Measurements from ENCODE around the gene PRDM2.
"Not testable (repeated sequence)": the region's sequence is repeated elsewhere in the genome, so short reads cannot be mapped to it uniquely, and the experiment has no call there.

The PRDM2 gene

DNA sequence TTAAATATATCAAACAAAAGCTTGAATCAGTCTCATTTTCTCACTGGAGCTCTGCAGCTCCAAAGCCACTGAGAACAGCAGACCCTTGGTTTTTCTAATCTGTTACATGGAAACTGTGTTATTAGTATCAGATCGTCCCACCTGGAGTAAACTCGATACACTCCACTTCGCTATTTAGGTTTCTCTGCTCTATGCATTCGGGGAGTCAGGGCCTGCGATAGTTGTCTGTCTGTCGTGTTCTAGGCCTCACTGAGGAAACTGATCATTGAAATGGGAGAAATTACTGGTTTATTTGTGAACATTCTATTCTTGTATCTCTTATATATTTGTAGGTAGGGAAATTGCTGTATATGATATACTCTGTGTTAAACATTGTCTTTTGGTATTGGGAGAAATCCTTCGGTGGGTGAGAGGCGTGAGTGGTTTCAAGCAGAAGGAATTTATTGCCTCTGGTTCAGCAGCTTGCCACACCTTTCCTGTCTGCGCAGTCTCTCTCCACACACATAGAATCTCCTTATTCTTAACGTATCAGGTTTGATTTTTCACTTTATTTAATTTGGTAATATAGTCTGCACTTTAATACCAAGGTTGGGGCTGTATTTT lies 8.5 kb downstream of the PRDM2 start:
- Mint-ChIP-seq H3K4me1 (peaks cover 21% of the 10 kb centered on the region), H3K36me3 (no peaks in the 10 kb centered on the region), H3K4me3 (no peak overlapping the region), H3K9me3 (no peaks in the 10 kb centered on the region), H3K27ac (no peak overlapping the region)
- DNase-seq (ENCODE audit: low spot score in 2 of 2) (no peak), ATAC-seq (no peak)

DNA sequence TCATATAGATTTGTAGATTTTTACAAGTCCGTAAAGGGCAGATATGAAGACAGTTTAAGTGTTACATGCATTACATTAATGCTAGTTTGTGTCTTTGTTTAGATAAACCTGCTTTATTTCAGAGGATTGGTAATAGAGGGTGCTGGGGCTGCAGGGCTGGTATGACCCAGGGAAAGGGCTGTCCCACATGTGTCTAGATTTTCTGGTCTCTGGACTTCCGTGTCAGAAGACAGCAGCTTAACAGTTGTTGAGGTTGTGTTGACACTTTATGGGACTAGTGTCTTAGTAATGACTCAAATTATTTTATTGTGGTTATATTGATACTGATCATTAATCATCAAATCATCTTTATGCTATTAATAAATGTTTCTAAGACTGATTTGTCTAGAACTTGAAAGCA lies 10.1 kb downstream of the PRDM2 start:
- H3K4me1 Mint-ChIP-seq = peaks cover 25% of the 10 kb centered on the region
- H3K36me3 Mint-ChIP-seq = no peaks in the 10 kb centered on the region
- DNase-seq (ENCODE audit: low spot score in 2 of 2) = no peak
- H3K27ac Mint-ChIP-seq = no peak overlapping the region
- H3K4me3 Mint-ChIP-seq = no peak overlapping the region
- ATAC-seq = no peak
- no peaks in the 10 kb centered on the region for H3K9me3 Mint-ChIP-seq

DNA sequence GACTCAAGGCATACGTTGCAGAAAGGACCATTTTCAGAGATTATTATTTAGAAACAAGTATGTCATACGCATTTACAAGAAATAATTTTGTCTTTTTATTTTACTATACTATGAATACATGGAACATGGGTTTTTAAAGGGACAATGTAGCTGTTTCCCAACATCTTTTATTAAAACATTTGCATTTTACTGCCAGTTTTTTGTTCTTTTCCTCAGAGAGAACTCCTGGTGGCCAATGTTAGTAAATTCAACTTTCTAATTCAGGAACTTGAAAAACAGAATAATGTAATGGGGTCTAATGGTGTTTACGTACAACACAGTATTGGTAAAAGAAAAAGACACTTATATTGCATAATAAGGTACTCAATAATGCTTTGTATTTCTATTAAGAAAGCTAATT lies 14.9 kb downstream of the PRDM2 start:
- no peak overlapping the region for H3K4me3 Mint-ChIP-seq
- H3K4me1 Mint-ChIP-seq = peaks cover 20% of the 10 kb centered on the region
- peaks cover 7% of the 10 kb centered on the region for H3K36me3 Mint-ChIP-seq
- ATAC-seq (no peak), DNase-seq (ENCODE audit: low spot score in 2 of 2) (no peak)
- no peak overlapping the region for H3K27ac Mint-ChIP-seq
- no peaks in the 10 kb centered on the region for H3K9me3 Mint-ChIP-seq

DNA sequence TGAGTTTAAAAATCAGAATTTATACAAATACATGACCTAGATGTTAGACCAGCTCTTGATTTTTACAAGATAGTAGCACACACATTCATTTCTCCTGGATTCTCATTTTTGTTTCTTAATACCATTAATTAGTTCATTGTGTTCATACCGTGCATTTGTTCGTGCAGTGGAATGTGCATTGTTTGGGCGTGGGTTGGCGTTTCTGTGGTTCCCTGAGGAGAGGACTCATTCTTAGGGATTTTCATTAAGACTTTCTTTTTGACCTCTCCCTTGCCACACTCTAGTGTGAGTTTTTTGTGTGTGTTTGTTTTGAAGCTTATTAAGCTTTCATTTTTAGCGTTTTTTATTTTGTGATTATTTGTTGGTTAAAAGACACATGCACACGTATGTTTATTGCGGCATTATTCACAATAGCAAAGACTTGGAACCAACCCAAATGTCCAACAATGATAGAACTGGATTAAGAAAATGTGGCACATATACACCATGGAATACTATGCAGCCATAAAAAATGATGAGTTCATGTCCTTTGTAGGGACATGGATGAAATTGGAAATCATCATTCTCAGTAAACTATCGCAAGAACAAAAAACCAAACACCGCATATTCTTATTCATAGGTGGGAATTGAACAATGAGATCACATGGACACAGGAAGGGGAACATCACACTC lies 15.8 kb downstream of the PRDM2 start:
- H3K36me3 Mint-ChIP-seq = not testable (repeated sequence)

DNA sequence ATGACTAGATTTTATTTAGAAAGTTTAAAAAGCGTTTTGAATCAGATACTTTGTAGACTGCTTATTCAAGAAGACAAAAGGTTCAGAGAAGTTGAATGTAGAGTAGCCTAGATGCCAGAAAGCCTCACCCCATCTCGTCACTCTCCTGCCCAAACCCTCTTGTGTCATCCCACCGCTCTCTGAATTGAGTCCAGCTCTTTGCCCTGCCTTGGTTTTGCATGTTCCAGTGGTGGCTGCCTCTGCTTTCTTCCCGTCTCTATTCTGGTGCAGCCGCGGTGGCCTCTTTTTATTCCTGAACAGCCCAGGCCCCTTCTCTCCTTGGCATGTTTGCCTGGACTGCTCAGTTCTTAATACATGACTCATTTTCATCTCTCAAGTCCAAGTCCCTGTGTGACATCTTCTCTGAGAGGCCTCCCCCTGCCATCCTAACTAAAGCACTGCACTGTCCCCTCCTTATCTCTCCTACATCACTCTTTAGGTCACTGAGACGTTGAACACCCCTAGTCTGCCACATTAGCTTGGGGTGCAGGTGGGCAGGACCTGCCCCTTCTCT lies 22.9 kb downstream of the PRDM2 start:
- H3K4me1 Mint-ChIP-seq = peaks cover 40% of the 10 kb centered on the region
- DNase-seq (ENCODE audit: low spot score in 2 of 2) (no peak), ATAC-seq (no peak)
- no peaks in the 10 kb centered on the region for H3K9me3 Mint-ChIP-seq
- H3K27ac Mint-ChIP-seq = peak overlapping the region; percentile 30
- H3K36me3 Mint-ChIP-seq = peaks cover 4% of the 10 kb centered on the region
- H3K4me3 Mint-ChIP-seq = no peak overlapping the region

More for the DNA sequence above, 15.8 kb downstream of the PRDM2 start:
- not testable (repeated sequence) for DNase-seq (ENCODE audit: low spot score in 2 of 2); H3K9me3 Mint-ChIP-seq; H3K27ac Mint-ChIP-seq; ATAC-seq; H3K4me3 Mint-ChIP-seq
- H3K4me1 Mint-ChIP-seq = peaks cover 27% of the 10 kb centered on the region

DNA sequence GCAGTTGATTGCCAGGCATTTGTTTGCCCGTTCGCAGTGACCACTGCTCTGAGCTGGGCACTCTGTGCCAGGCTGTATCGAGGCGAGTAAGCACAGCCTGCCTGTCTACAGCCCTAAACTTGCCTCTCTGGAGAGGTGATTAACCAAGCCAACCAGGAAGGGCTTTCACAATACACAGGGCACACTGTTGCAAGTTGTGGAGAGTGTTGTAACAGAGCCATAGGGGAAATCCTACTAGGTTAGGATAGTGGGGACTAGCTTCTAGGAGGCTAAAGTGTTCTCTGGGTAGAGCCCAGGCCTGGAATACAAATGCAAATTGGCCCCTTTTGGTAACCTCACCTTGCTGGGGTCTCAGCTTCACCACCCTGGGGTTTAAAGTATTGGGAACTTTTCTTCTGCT lies 23.8 kb downstream of the PRDM2 start:
- H3K4me1 Mint-ChIP-seq = peaks cover 34% of the 10 kb centered on the region

DNA sequence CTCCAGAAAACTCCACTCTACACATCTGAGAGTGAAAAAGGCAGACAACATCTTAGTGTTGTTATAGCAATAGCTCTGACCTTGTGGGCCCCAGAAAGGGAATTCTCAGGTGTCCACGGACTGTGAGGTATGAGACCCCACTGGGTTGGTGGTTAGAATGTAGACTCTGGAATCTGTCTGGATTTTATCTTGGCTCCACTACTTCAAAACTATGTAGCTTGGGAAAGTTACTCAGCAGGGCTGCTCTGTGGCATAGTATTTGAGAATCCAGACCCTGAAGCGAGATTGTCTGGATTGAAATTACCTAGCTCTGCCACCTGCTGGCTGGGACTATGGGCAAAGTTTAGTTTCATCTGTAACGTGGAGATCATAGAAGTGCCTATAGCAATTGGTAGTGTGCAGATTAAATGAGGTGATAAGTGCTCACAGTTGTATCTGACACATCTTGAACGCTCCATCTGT lies 25.8 kb downstream of the PRDM2 start:
- peaks cover 40% of the 10 kb centered on the region for H3K4me1 Mint-ChIP-seq
- H3K27ac Mint-ChIP-seq = peak overlapping the region; percentile 84
- ATAC-seq = peak; percentile 37
- no peak for DNase-seq (ENCODE audit: low spot score in 2 of 2)
- H3K9me3 Mint-ChIP-seq = no peaks in the 10 kb centered on the region
- H3K4me3 Mint-ChIP-seq = no peak overlapping the region
- peaks cover 6% of the 10 kb centered on the region for H3K36me3 Mint-ChIP-seq

More for the DNA sequence above, 23.8 kb downstream of the PRDM2 start:
- no peak for DNase-seq (ENCODE audit: low spot score in 2 of 2)
- Mint-ChIP-seq H3K4me3 (no peak overlapping the region), H3K36me3 (peaks cover 4% of the 10 kb centered on the region), H3K27ac (peak overlapping the region; percentile 30), H3K9me3 (no peaks in the 10 kb centered on the region)
- no peak for ATAC-seq

DNA sequence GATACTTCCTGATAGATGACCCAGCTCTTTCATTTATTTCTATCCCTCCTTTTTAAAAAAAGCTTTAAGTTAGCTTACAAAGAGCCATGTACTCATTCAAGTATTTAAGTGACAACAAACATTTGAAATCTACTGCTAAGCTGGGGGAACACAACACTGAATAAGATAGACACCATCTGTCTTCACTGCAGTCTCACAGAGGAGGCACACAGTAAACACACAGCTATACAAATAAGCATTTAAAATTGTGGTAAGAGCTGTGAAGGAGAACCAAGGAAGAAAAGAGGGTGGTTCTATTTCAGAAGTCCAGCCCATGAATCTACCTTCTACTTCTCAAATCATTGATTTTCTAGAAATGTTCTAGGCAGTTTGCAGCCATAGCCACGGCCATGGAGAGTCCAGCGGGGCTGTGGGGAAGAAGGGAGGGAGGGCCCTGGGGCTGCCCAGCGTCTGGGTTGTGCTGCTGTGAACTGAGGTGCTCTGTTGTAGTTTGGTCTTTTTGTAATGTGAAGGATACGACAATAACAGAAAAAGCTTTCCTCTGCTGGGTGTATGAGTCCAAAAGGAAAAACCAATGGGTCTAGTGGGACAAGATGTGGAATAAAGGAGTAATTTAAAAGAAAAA lies 28.2 kb downstream of the PRDM2 start:
- H3K9me3 Mint-ChIP-seq = no peaks in the 10 kb centered on the region
- ATAC-seq (no peak), DNase-seq (ENCODE audit: low spot score in 2 of 2) (no peak)
- peaks cover 52% of the 10 kb centered on the region for H3K4me1 Mint-ChIP-seq
- peaks cover 10% of the 10 kb centered on the region for H3K36me3 Mint-ChIP-seq
- peak overlapping the region; percentile 95 for H3K27ac Mint-ChIP-seq
- no peak overlapping the region for H3K4me3 Mint-ChIP-seq

DNA sequence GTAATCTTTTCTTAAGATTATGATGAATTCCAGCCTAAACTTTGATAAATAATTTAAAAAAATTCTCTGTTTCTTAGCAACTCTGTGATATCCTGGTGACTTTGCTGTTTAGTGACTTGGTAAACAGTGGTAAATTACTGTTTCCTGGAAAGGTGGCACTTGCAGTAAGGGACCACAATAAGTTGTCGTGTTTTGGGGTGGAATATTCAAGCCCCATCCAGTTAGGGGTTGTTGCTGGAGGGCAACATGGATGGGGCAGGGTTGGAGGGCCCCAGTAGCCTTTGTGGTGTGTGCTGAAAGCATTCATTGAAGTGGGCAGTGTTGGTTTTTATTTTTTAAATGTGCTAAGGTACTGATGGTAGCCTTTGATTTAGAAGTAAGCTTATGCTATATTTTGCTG lies 30.3 kb downstream of the PRDM2 start:
- ATAC-seq (no peak), DNase-seq (ENCODE audit: low spot score in 2 of 2) (no peak)
- peak overlapping the region; percentile 78 for H3K4me3 Mint-ChIP-seq
- peaks cover 10% of the 10 kb centered on the region for H3K36me3 Mint-ChIP-seq
- H3K9me3 Mint-ChIP-seq = no peaks in the 10 kb centered on the region
- H3K4me1 Mint-ChIP-seq = peaks cover 62% of the 10 kb centered on the region
- H3K27ac Mint-ChIP-seq = peak overlapping the region; percentile 95

DNA sequence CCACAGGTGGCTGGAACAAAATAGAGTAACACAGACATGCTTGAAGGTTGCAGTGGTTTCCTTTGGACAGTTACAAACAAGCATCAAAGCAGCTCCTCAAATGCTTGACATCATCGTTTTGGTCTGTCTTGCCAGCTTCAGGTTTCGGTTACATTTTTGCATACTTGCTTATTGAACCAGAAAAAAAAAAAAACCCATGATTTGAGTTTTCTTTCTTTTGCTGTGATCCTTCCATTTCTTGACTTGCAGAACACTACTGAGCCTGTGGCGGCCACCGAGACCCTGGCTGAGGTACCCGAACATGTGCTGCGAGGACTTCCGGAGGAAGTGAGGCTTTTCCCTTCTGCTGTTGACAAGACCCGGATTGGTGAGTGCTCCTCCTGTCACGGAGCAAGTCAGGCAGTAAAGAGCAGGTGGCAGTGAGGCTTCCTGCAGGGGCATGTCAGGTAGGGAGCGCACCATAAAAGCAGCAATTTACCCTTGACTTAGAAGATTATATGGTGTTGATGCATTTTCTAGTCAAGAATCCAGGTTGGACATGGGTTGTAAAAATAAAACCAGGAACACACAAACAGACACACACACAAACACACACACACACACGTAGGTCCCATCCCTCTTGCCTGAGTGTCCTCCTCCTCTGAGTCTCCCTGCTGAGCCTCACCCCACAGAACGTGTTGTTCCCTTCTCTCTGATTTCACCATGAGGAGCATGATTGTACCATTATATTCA lies 30.9 kb downstream of the PRDM2 start:
- peak; percentile 46 to 83 for DNase-seq (ENCODE audit: low spot score in 2 of 2)
- Mint-ChIP-seq H3K36me3 (peaks cover 10% of the 10 kb centered on the region), H3K9me3 (no peaks in the 10 kb centered on the region), H3K4me1 (peaks cover 58% of the 10 kb centered on the region), H3K27ac (peak overlapping the region; percentile 95), H3K4me3 (peak overlapping the region; percentile 78)
- peak; percentile 98 for ATAC-seq

DNA sequence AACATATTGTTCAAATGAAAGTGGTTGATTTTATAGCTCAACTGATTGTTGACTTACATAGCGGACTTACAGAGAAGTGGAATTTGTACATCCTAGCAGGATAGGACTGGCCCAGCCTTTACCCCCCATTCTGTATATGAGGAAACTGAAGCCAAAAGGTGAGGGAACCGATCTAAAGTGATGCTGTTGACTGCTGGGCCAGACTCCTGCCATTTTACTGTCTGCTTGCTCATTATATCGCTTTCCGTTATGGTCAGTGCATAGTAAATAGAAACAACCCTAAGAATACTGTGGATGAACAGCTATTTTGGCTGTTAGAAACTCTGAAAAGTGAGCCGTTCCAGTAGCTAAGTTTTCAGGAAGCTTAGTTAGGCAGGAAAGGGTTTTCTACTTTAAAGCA lies 31.9 kb downstream of the PRDM2 start:
- Mint-ChIP-seq H3K9me3 (no peaks in the 10 kb centered on the region), H3K4me3 (peak overlapping the region; percentile 78), H3K36me3 (peaks cover 10% of the 10 kb centered on the region), H3K4me1 (peaks cover 53% of the 10 kb centered on the region), H3K27ac (peak overlapping the region; percentile 95)
- ATAC-seq (no peak), DNase-seq (ENCODE audit: low spot score in 2 of 2) (no peak)

DNA sequence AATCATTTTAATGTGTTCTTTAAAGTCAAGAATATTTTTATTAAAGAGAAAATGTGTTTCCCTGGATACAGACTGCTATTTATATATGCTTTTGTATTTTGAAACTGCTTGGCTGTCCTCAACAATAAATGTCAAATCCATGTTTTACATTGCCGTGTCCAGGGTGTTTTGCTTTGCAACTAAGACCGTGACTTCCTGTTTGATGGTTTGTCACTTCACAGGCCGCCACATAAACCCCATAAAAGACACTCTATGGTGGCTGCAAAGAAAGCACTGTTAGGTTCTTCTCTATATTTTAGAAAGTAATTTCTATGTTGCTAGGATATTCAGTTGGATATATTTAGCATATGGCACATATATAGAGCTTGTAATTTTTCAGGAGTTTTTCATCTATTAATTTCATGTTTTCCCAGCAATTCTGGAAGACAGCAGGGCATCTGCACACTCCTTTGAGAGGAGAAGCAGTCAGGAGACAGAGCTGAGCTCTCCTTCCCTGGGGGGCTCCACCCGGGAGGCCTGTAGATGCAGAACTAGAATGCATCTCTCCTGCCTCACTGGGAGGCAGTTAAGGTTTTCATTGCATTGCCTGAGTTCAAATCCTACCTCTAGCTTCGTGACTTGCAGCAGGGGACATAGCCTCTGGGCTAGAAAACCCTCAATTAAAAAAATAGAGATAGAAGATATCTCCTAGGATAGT lies 33.1 kb downstream of the PRDM2 start:
- Mint-ChIP-seq H3K36me3 (peaks cover 10% of the 10 kb centered on the region), H3K4me3 (peak overlapping the region; percentile 78), H3K27ac (peak overlapping the region; percentile 84), H3K9me3 (no peaks in the 10 kb centered on the region), H3K4me1 (peaks cover 53% of the 10 kb centered on the region)
- DNase-seq (ENCODE audit: low spot score in 2 of 2) (no peak), ATAC-seq (peak; percentile 35)

DNA sequence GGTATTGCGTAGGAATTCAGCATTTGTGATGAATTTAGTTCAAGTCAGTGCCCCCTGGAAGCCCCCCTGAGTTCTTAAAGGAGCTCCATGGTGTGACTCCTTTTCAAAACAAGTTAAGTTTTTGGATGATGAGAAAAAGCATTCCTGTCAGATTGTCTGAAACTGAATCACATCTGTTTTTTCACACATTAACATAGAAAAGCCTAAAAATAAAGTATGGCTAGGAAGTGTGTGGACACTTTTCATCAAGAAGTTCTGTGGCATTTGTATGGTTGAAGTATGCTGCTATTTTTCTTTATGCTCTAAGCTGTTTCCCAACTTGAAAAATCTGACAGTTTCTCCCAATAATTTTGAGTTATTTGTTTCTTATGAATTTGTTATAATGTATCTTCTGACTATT lies 33.7 kb downstream of the PRDM2 start:
- Mint-ChIP-seq H3K4me1 (peaks cover 53% of the 10 kb centered on the region), H3K4me3 (peak overlapping the region; percentile 78), H3K27ac (peak overlapping the region; percentile 84), H3K9me3 (no peaks in the 10 kb centered on the region), H3K36me3 (peaks cover 10% of the 10 kb centered on the region)
- no peak for ATAC-seq
- DNase-seq (ENCODE audit: low spot score in 2 of 2) = no peak

DNA sequence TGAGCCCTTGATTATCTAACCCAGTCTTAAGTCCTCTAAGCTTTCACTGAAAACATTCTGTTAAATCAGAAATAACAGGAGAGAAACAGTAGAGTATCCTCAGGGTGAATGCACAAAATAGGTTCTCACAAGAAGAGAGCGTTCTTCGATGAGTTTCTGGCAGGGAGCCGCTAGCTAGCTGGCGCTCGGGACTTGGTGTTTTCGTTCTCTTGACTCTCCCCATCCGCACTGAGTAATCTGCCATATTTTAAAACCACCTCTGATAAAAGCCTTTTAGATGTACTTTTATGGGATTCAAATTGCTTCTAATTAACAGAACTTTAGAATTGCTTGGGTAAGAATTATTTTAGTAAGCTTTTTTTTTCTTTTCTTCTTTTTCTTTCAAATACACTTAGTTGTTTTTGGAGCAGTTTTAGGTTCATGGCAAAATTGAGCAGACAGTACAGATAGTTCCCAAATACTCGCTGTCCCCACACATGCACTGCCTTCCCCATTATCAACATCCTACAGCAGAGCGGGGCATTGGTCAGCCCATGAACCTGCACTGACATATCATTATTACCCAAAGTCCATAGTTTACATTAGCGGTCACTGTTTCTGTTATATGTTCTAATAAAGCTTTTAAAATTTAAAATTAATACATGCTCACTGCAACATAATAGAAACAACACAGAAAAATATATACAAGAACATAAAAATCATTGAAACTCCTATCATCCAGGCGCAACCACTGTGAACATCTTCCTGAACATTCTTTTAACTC lies 35.4 kb downstream of the PRDM2 start:
- Mint-ChIP-seq H3K27ac (peak overlapping the region; percentile 84), H3K36me3 (peaks cover 10% of the 10 kb centered on the region), H3K4me3 (no peak overlapping the region), H3K4me1 (peaks cover 49% of the 10 kb centered on the region), H3K9me3 (no peaks in the 10 kb centered on the region)
- DNase-seq (ENCODE audit: low spot score in 2 of 2) (no peak), ATAC-seq (no peak)
